ENCODE results near the gene MZT2B.
"Not testable (repeated sequence)": the region's sequence is repeated elsewhere in the genome, so short reads cannot be mapped to it uniquely, and the experiment has no call there.

Gene MZT2B

GRCh38 chr2:130180404-130181324 is 1.4 kb upstream of the MZT2B start:
- DNase-seq (ENCODE audit: low read depth) = not testable (repeated sequence)

DNA sequence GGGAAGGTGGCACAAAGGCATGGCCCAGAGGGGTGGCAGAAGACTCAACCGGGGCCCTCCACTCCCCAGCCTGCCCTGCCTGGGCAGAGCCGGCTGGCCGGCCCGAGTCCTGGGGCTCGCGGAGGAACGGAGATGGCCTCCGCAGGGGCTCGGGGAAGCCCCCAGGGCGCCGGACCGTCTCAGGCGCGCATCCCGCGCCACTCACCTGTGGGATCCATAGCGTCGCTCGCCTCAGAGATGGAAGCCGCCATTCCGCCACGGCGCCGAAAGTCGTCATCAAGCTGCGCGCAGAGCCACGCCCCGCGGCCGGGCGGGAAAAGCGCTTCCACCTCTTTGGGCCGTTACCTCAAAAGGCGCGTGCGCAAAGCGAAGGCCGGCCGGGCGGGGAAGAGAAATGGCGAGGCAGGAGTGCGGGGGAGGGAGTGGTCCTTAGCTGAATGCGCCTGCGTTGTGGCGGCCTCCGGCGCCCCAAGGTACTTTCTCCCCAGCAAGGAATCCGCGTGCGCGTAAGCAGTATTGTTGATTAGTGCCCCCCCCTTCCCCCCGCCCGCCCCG is 660 bp upstream of the MZT2B start, which contains the start of gene SMPD4:
TSS of gene SMPD4 (minus strand) at position 278 of the 555 bp plus-strand sequence. CDS start 5,010 bp downstream, outside the sequence.
- peak; percentile 97 for DNase-seq (ENCODE audit: low read depth)

GRCh38 chr2:130182826-130183511 is 907 bp downstream of the MZT2B start:
- not testable (repeated sequence) for DNase-seq (ENCODE audit: low read depth)

DNA sequence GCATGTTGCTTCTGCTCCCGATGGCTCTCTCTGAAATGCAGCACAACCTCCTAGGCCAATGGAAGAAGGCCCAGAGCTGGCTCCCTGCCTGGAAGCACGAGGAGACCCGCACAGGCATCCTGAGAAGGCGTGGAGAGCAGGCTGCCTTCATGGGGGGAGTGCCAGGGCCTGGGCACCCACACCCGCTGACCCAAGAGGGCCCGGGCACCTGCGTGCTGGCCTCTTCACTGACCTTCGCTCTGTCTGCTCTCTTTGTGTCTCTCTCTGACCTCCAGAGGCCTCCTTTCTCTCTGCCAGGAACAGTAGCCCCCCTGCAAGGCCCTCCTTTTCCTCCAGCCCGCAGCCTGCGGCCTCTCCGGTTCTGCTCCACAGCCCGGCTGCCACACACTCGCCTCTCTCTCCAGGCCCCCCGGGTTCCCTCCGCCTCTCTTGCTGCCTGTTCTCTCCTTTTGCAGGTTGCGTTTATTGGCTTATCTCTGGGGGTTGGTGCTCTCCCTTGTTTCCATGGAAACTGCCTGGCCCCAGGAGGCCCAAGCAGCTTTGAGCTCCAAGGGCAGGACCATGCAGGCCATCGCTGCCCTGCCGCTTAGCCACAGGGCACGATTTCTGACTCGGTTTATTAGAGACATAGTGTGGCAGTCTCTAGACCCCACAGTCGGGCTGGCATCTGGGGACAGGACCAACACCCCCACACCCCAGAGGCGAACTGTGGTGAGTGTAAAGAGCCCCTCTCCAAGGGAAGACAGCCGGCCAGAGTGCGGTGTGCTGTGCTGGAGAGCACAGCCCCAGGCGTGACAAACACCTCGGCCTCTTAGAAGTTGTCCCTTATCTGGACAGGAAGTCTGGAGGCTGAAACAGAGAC is 1.7 kb downstream of the MZT2B start:
- no peak for DNase-seq (ENCODE audit: low read depth)

GRCh38 chr2:130185436-130185835 is 3.4 kb downstream of the MZT2B start:
- DNase-seq (ENCODE audit: low read depth) = no peak

DNA sequence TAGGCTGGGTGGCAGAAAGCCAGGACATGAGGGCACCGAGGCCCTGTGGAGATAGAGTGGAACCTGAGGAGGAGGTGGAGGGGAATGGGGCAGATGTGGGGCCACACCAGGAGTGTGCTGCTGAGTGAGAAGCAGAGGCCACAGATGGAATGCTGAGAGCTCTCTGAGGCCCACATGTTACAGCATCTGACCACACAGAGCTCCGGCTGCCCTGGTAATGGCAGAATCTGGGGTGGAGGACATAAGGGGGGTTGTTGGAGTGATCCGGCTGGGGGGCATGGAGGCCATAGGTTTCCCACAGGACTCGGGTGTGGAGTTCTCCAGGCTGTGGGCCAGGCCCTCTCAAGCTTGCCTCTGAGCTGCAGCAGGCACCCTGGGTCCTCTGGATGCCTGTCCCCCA is 3.8 kb downstream of the MZT2B start:
- no peak for DNase-seq (ENCODE audit: low read depth)

DNA sequence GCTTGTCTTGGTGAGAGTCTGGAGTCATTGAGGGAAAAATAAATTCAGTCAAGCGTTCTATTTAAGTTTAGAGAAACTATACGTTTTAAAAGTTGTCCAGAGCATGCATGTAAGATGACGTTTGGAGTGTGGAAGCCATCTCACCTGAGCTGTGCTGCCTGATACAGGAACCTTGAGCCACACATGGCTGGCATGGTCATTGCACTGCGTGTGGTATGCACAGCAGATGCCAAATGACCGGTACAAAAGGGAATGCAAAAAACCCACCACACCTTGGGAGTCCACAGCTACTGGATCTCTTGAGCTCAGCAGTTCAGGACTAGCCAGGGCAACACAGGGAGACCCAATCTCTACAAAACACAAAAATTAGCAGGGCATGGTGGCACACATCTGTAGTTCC is 4.3 kb downstream of the MZT2B start:
- no peak for DNase-seq (ENCODE audit: low read depth)

DNA sequence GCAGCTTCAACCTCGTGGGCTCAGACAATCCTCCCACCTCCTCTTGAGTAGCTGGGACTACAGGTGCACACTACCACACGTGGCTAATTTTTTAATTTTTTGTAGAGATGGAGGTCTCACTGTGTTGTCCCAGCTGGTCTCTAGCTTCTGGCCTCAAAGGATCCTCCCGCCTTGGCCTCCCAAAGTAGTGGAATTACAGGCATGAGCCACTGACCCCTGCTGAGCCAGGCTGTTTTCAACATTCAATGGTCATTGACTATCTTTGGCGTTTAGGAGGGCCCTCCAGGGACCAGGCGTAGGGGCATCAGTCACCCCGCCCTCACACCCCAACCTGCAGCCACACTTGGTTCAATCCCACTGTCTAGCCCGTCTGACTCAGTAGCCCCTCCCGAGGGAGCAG is 5.2 kb downstream of the MZT2B start:
- DNase-seq (ENCODE audit: low read depth) = no peak

DNA sequence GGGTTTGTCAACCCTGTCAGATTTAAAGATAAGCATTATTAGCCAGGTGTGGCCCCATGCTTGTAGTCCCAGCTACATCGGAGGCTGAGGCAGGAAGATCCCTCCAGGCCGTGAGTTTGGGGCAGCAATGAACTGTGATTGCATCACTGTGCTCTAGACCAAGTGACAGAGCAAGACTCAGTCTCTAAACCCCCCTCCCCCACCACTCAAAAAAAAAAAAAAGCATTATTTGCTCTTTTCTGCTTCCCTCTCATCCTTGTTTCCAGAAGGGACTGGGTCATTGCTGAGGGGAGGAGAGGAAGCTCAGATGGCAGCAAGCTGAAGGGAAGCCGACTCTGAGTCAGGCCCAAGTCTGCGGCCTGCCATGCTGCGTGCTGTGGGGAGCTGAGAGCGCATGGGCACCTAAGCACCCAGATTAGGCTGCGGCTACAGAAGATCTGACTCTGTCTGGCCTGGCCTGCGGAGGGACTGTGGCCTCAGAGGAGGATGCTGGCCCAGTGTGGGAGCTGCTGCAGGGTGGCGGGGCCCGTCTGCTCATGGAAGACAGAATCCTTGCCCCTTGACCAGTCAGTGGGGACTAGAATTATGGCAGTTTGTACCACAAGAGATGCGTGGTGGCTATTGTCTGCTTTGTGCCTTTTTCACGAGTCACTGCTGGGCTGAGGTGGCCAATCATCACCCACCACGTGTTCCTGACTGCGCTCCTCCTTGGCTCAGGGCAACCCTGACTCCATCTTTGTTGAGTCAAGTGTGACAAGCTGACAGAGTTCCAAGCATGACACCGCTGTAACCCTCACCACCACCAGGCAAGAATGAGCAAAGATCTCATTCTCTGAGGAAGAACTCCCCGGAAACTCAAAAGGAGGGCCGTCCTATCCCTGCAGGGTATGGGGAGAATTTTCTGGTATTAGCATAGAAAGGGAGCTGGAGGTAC is 6.1 kb downstream of the MZT2B start:
- not testable (repeated sequence) for DNase-seq (ENCODE audit: low read depth)

DNA sequence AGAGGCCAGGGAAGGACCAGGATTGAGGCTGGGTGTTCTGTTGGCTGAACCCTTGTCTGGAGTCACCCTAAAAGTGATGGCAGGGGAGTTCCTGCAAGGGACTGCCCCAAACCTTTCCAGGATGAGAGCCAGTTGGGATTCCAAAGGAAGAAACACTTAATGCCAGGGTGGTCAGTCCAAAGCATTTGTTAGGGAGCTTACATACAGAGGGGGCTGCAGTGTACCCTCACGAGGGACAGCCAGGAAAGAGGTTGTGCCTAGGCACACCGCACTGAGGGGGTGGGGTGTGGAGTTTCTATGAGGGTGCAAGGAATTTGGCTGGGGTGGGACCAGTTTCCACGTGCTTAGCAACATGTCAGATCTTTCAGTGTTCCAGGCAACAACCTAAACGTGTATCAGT is 6.9 kb downstream of the MZT2B start:
- DNase-seq (ENCODE audit: low read depth) = not testable (repeated sequence)

DNA sequence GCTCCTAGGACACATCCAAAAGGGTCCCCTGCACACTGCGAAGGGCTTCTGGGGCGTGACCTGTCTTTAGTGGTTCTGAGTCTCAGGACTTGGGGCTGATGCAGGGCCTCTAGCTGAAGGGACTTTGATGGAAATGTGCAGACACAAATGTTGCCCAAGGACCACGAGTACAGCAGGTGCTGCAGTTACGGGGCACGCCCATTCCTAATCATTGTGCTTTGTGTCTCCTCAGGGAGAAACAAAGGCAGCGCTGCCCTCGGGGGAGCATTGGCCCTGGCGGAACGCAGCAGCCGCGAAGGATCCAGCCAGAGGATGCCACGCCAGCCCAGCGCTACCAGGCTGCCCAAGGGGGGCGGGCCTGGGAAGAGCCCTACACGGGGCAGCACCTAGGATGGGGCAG is 8.2 kb downstream of the MZT2B start:
- DNase-seq (ENCODE audit: low read depth) = no peak

DNA sequence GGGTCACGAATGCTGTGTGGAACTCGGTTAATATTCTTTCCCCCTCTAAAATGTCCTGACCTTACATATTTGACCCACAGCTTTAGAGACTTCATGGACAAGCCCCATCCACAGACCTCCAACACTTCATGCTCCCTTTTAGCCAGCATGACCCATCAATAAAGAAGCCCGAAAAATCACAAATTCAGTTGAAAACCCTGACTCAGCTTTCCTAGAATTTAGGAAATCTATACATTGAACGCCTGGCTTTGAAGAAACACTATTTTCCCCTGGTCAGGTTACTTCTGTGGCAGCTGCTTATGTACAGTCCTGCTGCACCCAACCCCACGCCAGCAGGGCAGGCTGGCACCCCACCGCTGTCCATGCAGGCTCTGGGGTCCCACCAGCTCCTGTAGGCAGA is 9.3 kb downstream of the MZT2B start:
- not testable (repeated sequence) for DNase-seq (ENCODE audit: low read depth)

DNA sequence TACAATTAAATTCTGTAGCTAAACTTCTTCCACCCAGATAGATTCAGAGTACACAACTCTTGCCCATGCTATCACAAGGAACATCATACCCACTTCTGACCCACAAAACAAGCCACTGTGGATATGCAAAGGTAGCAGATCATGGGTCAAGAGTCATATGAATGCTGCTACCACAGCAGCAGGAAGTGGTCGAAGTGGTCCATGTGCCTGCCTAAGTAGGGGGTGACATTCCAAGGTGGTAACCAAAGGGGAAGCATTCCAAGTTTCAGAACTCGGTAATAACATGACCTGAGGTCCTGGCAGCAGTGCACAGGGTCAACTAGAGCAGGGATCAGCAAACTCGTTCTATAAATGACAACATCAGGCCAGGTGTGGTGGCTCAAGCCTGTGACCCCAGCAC is 10.4 kb downstream of the MZT2B start:
- DNase-seq (ENCODE audit: low read depth) = not testable (repeated sequence)

- not testable (repeated sequence) for DNase-seq (ENCODE audit: low read depth)
Observed at GRCh38 chr2:130193824-130194223, 11.8 kb downstream of the MZT2B start.

- not testable (repeated sequence) for DNase-seq (ENCODE audit: low read depth)
Observed at GRCh38 chr2:130195089-130195635, 13.1 kb downstream of the MZT2B start.

DNA sequence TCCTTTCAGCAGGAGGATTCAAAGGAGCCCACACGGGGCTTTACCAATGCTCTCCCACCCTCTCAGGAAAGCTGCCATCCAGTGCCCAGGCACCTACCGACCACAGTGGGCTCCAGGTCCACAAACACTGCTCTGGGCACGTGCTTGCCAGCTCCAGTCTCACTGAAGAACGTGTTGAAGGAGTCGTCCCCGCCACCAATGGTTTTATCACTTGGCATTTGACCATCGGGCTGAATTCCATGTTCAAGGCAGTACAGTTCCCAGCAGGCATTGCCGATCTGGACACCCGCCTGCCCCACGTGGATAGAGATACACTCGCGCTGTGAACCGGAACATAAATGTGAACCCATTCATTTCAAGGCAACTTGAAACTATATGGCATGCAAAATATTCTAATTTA is 14.0 kb downstream of the MZT2B start:
- not testable (repeated sequence) for DNase-seq (ENCODE audit: low read depth)

- DNase-seq (ENCODE audit: low read depth) = no peak
Observed at GRCh38 chr2:130198343-130198742, 16.3 kb downstream of the MZT2B start, which contains the start of gene TUBA3E. Gene TUBA3E (minus strand): TSS chr2:130198439. CDS start chr2:130198360, 79 bp downstream.

- DNase-seq (ENCODE audit: low read depth) = not testable (repeated sequence)
Observed at GRCh38 chr2:130202518-130202917, 20.5 kb downstream of the MZT2B start.

- DNase-seq (ENCODE audit: low read depth) = not testable (repeated sequence)
Observed at GRCh38 chr2:130203150-130203549, 21.1 kb downstream of the MZT2B start.

DNA sequence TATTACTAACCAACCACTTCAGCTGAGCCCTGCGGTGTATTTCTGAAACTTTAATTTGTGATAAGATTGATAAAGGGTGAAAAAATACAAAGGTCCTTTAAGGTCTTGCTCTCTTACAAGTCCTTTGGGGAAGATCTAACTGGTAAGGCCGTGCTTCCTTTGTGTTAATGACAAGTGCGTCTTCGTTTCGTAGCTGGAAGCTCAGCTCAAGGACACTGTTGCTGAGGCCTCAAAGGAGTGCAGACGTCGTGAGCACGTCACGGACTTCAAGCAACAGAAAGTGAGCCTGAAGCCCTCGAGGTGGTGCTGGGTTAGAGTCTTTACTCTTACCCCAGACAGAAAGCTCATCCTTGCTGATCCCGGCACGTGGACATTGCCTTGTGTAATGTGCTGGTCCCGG is 25.0 kb downstream of the MZT2B start:
- not testable (repeated sequence) for DNase-seq (ENCODE audit: low read depth)
